ENCODE data around the gene FEZF2.

The FEZF2 gene

DNA sequence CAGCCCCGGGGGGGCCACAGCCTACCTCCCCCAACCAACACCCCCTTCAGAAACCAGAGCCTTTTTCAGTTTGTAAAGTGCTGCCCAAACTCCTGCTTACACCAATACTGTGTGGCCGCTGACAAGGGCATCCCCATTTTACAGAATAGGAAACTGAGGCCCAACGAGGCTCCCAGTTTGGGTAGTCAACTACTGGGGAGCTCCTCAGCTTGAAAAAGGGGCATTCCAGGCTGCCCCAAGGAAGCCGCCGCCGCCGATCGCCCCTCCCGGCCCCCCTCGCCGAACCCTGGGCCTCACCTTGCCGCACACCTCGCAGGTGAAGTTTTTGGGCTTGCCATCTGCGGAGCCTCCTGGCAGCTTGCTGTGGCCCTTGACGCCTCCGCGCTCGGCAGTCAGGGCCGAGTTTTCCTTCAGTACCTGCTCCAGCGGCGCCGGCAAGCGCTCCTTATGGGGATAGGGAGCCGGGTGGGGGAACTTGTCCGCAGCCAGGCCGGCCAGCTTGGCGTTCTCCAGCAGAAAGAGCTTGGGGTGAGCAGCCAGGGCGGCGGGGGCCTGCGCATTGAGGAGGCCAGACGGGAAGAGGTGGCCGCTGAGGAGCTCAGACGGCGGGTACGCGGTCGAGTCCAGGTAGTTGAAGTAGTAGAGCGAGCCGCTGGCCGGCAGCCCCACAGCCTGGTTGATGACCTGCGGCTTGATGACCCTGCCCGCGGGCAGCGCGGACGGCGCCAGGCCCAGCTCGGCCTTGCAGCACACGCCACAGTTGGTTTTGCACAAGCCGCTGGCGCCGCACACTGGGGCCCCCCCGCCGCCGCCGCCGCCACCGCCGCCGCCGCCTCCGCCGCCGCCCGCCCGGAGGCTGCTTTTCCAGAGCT, 1.4 kb downstream of the FEZF2 start:
- DNase-seq, result no peak

- no peak for DNase-seq
These were observed 2.3 kb downstream of the FEZF2 start for GRCh38 chr3:62370858-62371719.

- DNase-seq, result no peak
These were observed 3.1 kb downstream of the FEZF2 start for GRCh38 chr3:62370112-62370857.

GRCh38 chr3:62369476-62369743, 3.9 kb downstream of the FEZF2 start:
- DNase-seq, result no peak

- no peak for DNase-seq
These were observed 4.5 kb downstream of the FEZF2 start for GRCh38 chr3:62368705-62369475.

GRCh38 chr3:62368290-62368704, 5.1 kb downstream of the FEZF2 start:
- no peak for DNase-seq

DNA sequence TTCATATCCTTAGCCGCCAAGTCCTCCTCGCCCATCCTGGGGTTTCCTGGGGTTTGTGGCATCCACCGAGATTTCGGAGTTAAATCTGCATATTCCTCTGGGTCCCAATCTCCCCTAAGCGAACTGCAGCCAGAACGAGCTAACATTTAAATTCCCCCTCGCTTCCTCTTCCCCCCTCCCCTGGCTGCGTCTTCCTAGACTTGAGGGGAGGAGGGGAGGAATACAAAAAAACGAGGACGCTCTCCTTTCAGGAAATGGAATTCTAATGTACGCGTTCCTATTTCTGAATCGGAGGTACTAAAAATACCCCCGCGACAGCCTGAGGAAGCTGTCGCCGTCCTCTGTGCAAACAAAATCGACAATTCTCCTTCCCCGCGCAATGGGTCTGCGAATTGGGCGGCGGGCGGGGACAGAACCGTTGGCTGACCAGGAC, 5.6 kb downstream of the FEZF2 start:
- DNase-seq, result no peak

- DNase-seq, result no peak
These were observed 7.2 kb downstream of the FEZF2 start for GRCh38 chr3:62366126-62366484.

- DNase-seq, result no peak
These were observed 7.8 kb downstream of the FEZF2 start for GRCh38 chr3:62365391-62366125.

- DNase-seq, result no peak
These were observed 9.2 kb downstream of the FEZF2 start for GRCh38 chr3:62364191-62364590.

DNA sequence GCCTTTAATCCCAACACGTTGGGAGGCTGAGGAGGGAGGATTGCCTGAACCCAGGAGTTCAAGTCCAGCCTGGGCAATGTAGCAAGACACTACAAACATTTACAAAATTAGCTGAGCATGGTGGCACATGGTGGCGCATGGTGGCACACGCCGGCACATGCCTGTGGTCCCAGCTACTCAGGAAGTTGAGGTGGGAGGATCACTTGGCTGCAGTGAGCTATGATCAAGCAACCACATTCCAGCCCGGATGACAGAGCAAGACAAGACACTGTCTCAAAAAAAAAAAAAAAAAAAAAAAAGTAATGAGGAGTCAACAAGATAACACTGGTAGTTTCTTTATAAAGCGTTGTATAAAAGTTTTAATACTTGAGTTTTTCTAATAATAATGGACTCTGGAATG, 10.1 kb downstream of the FEZF2 start:
- DNase-seq, result no peak

DNA sequence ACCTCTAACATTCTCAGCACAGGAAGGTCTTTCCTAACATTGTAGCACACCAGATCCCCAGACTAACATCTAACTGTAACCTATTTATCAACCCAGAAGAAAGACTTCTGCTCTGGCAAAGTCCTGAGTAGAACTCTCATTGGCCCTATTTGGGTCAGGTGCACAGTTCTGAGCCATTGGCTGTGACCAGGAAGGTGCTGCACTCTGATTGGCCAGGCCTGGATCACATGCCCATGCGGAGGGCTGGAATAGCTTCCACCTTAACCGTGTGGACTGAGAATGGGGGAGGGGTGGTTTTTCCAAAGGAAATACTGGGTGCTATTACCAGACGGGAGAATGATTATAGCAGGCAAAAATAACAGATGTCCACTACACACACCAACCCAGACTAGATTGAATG, 11.5 kb downstream of the FEZF2 start:
- no peak for DNase-seq

GRCh38 chr3:62361261-62361660, 12.1 kb downstream of the FEZF2 start:
- no peak for DNase-seq

- no peak for DNase-seq
These were observed 13.8 kb downstream of the FEZF2 start for GRCh38 chr3:62359531-62359930.

- no peak for DNase-seq
These were observed 17.0 kb downstream of the FEZF2 start for GRCh38 chr3:62356356-62356755.

GRCh38 chr3:62355703-62356102, 17.6 kb downstream of the FEZF2 start:
- no peak for DNase-seq

DNA sequence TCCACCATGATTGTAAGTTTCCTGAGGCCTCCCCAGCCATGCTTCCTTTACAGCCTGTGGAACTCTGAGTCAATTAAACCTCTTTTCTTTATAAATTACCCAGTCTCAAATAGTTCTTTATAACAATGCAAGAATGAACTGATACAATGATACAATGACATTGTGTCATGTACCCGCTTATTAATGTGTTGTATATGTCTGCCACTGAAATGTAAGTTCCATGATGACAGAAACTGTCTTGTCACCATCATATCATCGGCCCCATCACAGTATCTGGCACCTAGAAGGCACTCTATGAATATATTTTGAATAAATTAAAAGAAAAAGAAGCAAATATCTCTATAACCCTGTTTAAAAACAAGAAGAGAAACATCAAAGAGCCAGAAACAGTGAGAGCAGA, 29.6 kb downstream of the FEZF2 start:
- DNase-seq, result no peak

DNA sequence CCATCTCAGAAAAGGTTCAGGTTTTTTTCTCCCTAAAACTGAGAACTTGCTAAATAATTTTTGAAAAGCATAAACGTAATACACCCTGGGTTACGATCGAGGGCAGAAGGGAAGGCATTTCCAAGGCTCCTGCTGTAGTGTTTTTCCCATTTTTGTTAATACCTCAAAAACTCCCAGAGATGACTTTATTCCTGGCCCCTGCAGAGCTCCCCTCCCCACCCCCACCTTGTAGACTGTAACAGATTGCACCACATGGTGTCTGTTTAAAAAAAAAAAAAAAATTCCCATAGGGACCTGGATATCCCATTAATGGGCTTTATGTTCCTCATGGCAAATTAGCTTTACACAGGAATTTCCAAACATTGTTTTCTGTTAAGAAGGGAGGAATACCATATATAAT, 38.2 kb downstream of the FEZF2 start:
- no peak for DNase-seq

- DNase-seq, result no peak
These were observed 40.5 kb downstream of the FEZF2 start for GRCh38 chr3:62332835-62333244.

DNA sequence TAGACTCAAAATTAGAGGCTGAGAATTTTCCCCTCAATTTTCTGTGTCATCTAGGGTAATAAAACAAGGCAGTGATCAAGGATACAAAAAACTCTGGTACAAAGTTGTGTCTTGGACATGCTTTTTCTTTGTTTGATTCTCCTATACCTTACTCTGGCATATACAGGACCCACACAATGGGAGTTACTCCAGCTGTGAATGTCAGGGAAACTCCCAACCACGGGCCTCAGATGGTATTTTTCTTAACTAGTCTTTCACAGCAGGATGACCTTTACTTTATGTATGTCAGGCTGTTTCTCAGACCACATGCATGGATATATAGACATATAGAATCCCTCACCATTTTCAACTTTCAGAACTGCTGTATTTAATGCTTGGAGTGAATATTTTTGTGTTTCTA, 41.3 kb downstream of the FEZF2 start:
- no peak for DNase-seq

DNA sequence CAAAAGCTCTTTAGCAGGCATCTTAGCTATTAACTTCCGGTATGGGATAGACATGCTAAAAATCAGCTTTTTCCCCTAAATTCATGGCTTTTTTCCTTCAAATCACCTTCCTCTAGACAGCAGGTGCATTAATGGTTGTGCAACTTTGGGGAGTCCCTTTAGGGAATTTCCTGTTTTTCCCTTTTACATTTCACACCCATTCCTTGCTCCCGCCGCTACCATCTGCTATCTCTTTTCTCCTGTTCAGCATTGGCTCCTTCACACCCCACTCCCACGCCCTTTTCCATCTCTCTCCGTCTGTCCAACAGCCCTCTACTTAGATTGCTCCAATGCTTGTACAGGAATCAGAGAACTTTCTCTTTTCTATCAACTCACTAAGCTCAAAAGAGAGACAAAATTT, 43.4 kb downstream of the FEZF2 start:
- no peak for DNase-seq

- no peak for DNase-seq
These were observed 47.5 kb downstream of the FEZF2 start for GRCh38 chr3:62325896-62326295.
